DMS153 treated with DMSO at 0.1 percent for 48 hours (cell line): Measurements from ENCODE around the gene SRSF3.
"Not testable (repeated sequence)": the region's sequence is repeated elsewhere in the genome, so short reads cannot be mapped to it uniquely, and the experiment has no call there.

Experiments used
- DNase-seq: peaks from one replicate; lab custom pipeline; 2025; ENCODE audit not compliant: unreplicated experiment; lab: John Stamatoyannopoulos, UW

The SRSF3 gene

GRCh38 chr6:36604090-36605060 lies 10.2 kb downstream of the SRSF3 start:
- DNase-seq: no peak

- no peak for DNase-seq
Measured at GRCh38 chr6:36605143-36605542, 11.0 kb downstream of the SRSF3 start.

- no peak for DNase-seq
Measured at GRCh38 chr6:36605560-36606391, 11.6 kb downstream of the SRSF3 start.

- not testable (repeated sequence) for DNase-seq
Measured at GRCh38 chr6:36607305-36607682, 13.1 kb downstream of the SRSF3 start.

GRCh38 chr6:36607683-36608386 lies 13.7 kb downstream of the SRSF3 start:
- no peak for DNase-seq

GRCh38 chr6:36608788-36609563 lies 14.8 kb downstream of the SRSF3 start:
- no peak for DNase-seq

GRCh38 chr6:36609582-36609981 lies 15.4 kb downstream of the SRSF3 start:
- DNase-seq: no peak

GRCh38 chr6:36610041-36610955 lies 16.1 kb downstream of the SRSF3 start:
- DNase-seq: no peak

GRCh38 chr6:36610956-36611336 lies 16.8 kb downstream of the SRSF3 start:
- no peak for DNase-seq

GRCh38 chr6:36611679-36612078 lies 17.5 kb downstream of the SRSF3 start:
- DNase-seq: not testable (repeated sequence)

GRCh38 chr6:36612101-36612625 lies 18.0 kb downstream of the SRSF3 start:
- DNase-seq: no peak

- no peak for DNase-seq
Measured at GRCh38 chr6:36613200-36613995, 19.2 kb downstream of the SRSF3 start.

- no peak for DNase-seq
Measured at GRCh38 chr6:36615018-36615761, 21.0 kb downstream of the SRSF3 start.

GRCh38 chr6:36616893-36617521 lies 22.8 kb downstream of the SRSF3 start:
- DNase-seq: peak; percentile 74

GRCh38 chr6:36618366-36619355 lies 24.5 kb downstream of the SRSF3 start:
- no peak for DNase-seq

GRCh38 chr6:36621371-36621855 lies 27.3 kb downstream of the SRSF3 start:
- DNase-seq: no peak
